GM12878 (cell line): ENCODE data around the gene SLC9C1. TPM values are rescaled to one million over a fixed set of nuclear protein-coding genes. Genes with fewer than 3 reads are reported as not detected.

ENCODE experiments used
- BACH1 ChIP-seq: fragments of 450-650 bp; IDR thresholded peaks from 2 replicates; pipeline ENCODE4 v1.6.1; 2017; ENCODE audit warnings: mild to moderate bottlenecking, borderline replicate concordance
- BRCA1 ChIP-seq: IDR thresholded peaks from 2 replicates; pipeline ENCODE4 v1.6.1; 2011; ENCODE audit warnings: low read depth, low read length, improper control_type of control experiment
- CHD1 ChIP-seq: IDR thresholded peaks from 2 replicates; pipeline ENCODE4 v1.6.1; 2012; ENCODE audit warnings: low read depth, low read length, improper control_type of control experiment
- DPF2 ChIP-seq: fragments of 450-650 bp; IDR thresholded peaks from 2 replicates; pipeline ENCODE4 v1.6.1; 2017; ENCODE audit warnings: mild to moderate bottlenecking
- EED ChIP-seq: sonication (generic); IDR thresholded peaks from 2 replicates; pipeline ENCODE4 v1.6.1; 2016; ENCODE audit warnings: antibody characterized with exemption, low read depth
- HDAC6 ChIP-seq: fragments of 200-600 bp; sonication (generic); IDR thresholded peaks from one replicate; pipeline ENCODE4 v1.8.0; 2017; ENCODE audit warnings: antibody characterized with exemption; ENCODE audit not compliant: unreplicated experiment
- HSF1 ChIP-seq: fragments of 150-350 bp; IDR thresholded peaks from 2 replicates; pipeline ENCODE4 v1.6.1; 2014; ENCODE audit warnings: mild to moderate bottlenecking, low read depth, low read length
- IKZF1 ChIP-seq: fragments of 450-650 bp; conservative IDR thresholded peaks from 2 replicates; pipeline ENCODE4 v1.6.1; 2017; ENCODE audit warnings: antibody characterized with exemption, mild to moderate bottlenecking
- IKZF2 ChIP-seq, 2 experiments: fragments of 450-650 bp; IDR thresholded peaks; 2 replicates each; pipeline ENCODE4 v1.6.1; 2017; ENCODE audit warnings: mild to moderate bottlenecking in 2 of 2, moderate library complexity in 2 of 2
- MEF2A ChIP-seq: IDR thresholded peaks from 2 replicates; pipeline ENCODE4 v1.6.1; 2011; ENCODE audit warnings: low read depth, mild to moderate bottlenecking, low read length, moderate library complexity; ENCODE audit not compliant: insufficient read depth
- MEF2B ChIP-seq: fragments of 450-650 bp; IDR thresholded peaks from 2 replicates; pipeline ENCODE4 v1.6.1; 2018; ENCODE audit warnings: mild to moderate bottlenecking, moderate library complexity; ENCODE audit not compliant: partially characterized antibody, poor library complexity, severe bottlenecking
- MTA3 ChIP-seq: IDR thresholded peaks from 2 replicates; pipeline ENCODE4 v1.6.1; 2012; ENCODE audit warnings: low read length, inconsistent platforms, borderline replicate concordance
- NFYA ChIP-seq: IDR thresholded peaks from 2 replicates; pipeline ENCODE4 v1.6.1; 2011; ENCODE audit warnings: low read depth, mild to moderate bottlenecking, low read length, improper control_type of control experiment, borderline replicate concordance
- NRF1 ChIP-seq: conservative IDR thresholded peaks from 2 replicates; pipeline ENCODE4 v1.6.1; 2011; ENCODE audit warnings: mild to moderate bottlenecking, low read depth, low read length, improper control_type of control experiment
- PML ChIP-seq: IDR thresholded peaks from 2 replicates; pipeline ENCODE4 v1.6.1; 2012; ENCODE audit warnings: low read length, inconsistent platforms
- POLR2AphosphoS5 ChIP-seq: IDR thresholded peaks from 2 replicates; pipeline ENCODE4 v1.6.1; 2011; ENCODE audit warnings: mild to moderate bottlenecking, low read length, inconsistent platforms
- RAD21 ChIP-seq: IDR thresholded peaks from 2 replicates; pipeline ENCODE4 v1.6.1; 2011; ENCODE audit warnings: mild to moderate bottlenecking, low read depth, low read length, moderate library complexity; ENCODE audit not compliant: insufficient read depth
- RELA ChIP-seq: fragments of 450-650 bp; IDR thresholded peaks from 2 replicates; pipeline ENCODE4 v1.8.0; 2014; ENCODE audit warnings: borderline replicate concordance; ENCODE audit not compliant: partially characterized antibody
- REST ChIP-seq: IDR thresholded peaks from 2 replicates; pipeline ENCODE4 v1.6.1; 2012; ENCODE audit warnings: mild to moderate bottlenecking, low read depth, low read length
- SMC3 ChIP-seq: IDR thresholded peaks from 2 replicates; pipeline ENCODE4 v1.6.1; 2011; ENCODE audit warnings: low read length, improper control_type of control experiment, borderline replicate concordance
- SPI1 ChIP-seq: IDR thresholded peaks from 2 replicates; pipeline ENCODE4 v1.6.1; 2011; ENCODE audit warnings: low read depth, mild to moderate bottlenecking, low read length, moderate library complexity, borderline replicate concordance; ENCODE audit not compliant: insufficient read depth
- YY1 ChIP-seq: IDR thresholded peaks from 2 replicates; pipeline ENCODE4 v1.6.1; 2011; ENCODE audit warnings: low read depth, mild to moderate bottlenecking, low read length
- ZNF207 ChIP-seq: fragments of 450-650 bp; IDR thresholded peaks from 2 replicates; pipeline ENCODE4 v1.6.1; 2014; ENCODE audit warnings: antibody characterized with exemption, mild to moderate bottlenecking, borderline replicate concordance
- ZNF217 ChIP-seq: fragments of 450-650 bp; IDR thresholded peaks from 2 replicates; pipeline ENCODE4 v1.6.1; 2017; ENCODE audit warnings: antibody characterized with exemption, mild to moderate bottlenecking
- polyA plus RNA-seq, 11 experiments: library from polyadenylated mRNA; depleted of rRNA in 4 of 11; unstranded in 6 of 11; stranded (reverse) in 5 of 11; fragments of >200 nt; fragmentation: Nextera tagmentation in 4 of 11; fragmentation: Illumina TruSeq in 1 of 11; extraction: Ambion mirVana in 4 of 11; extraction: Trizol in 1 of 11; gene quantifications; 1 replicate in 1 of 11; 2 replicates in 10 of 11; pipeline versions ENCODE4 v1.2.1 to v1.2.3, GENCODE V29; 2011 to 2016; ENCODE audit warnings: inconsistent platforms in 2 of 11, missing spikeins in 2 of 11, low read depth in 1 of 11
- total RNA-seq, 4 experiments: library from RNA; depleted of rRNA in 3 of 4; stranded (reverse); fragments of >200 nt in 3 of 4; fragmentation: Illumina TruSeq in 1 of 4; extraction: Trizol in 1 of 4; gene quantifications; 2 replicates each; pipeline versions ENCODE4 v1.2.1 to v1.2.3, GENCODE V29; 2013 to 2021
- TF ChIP-seq, protein P1 (sequence below): fragments of 450-650 bp; IDR thresholded peaks from 2 replicates; pipeline ENCODE4 v1.6.1; 2017; ENCODE audit warnings: mild to moderate bottlenecking, low read depth, inconsistent platforms; ENCODE audit not compliant: poor library complexity, severe bottlenecking

Gene SLC9C1
- total and polyA plus RNA-seq, 10 of the 15 experiments (the other 5 are each of a cell fraction or from before 2014, with no cell fraction given), result not detected

- TF ChIP-seq MTA3 (no peak), SMC3 (peak; percentile 27; the same call in 1 of the 2 replicates), NFYA (no peak), DPF2 (peak; percentile 47; the same call in 1 of the 2 replicates), MEF2B (peak; percentile 99), YY1 (peak; percentile 64; the same call in 1 of the 2 replicates), PML (no peak), EED (peak; percentile 96), BACH1 (peak; percentile 16; the same call in 1 of the 2 replicates), SPI1 (peak; percentile 86), REST (no peak), RAD21 (peak; percentile 41; the same call in 1 of the 2 replicates), ZNF217 (no peak), HDAC6 (peak; percentile 76), BRCA1 (no peak), POLR2AphosphoS5 (peak; percentile 97), IKZF2 (IDR thresholded peaks at IDR 0.05) (peak; percentile 97 to 98), NRF1 (peak; percentile 63), RELA (peak; percentile 81), CHD1 (peak; percentile 87; the same call in 1 of the 2 replicates), MEF2A (peak; percentile 75; the same call in 1 of the 2 replicates), HSF1 (0 out of 2 replicates have a peak, but pooled peaks have one; percentile 19), IKZF1 (peak; percentile 94), ZNF207 (no peak)
- TF ChIP-seq, protein P1, sequence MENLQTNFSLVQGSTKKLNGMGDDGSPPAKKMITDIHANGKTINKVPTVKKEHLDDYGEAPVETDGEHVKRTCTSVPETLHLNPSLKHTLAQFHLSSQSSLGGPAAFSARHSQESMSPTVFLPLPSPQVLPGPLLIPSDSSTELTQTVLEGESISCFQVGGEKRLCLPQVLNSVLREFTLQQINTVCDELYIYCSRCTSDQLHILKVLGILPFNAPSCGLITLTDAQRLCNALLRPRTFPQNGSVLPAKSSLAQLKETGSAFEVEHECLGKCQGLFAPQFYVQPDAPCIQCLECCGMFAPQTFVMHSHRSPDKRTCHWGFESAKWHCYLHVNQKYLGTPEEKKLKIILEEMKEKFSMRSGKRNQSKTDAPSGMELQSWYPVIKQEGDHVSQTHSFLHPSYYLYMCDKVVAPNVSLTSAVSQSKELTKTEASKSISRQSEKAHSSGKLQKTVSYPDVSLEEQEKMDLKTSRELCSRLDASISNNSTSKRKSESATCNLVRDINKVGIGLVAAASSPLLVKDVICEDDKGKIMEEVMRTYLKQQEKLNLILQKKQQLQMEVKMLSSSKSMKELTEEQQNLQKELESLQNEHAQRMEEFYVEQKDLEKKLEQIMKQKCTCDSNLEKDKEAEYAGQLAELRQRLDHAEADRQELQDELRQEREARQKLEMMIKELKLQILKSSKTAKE, result peak; percentile 80
Measured at GRCh38 chr3:112132975-112133448, 161.0 kb downstream of the SLC9C1 start, which contains the start of gene GCSAM (continued).
